KMS-11 (cell line): Measurements from ENCODE around the gene BMPER.

Source experiments
- H2AFZ ChIP-seq: fragments of 200-600 bp; sonication (generic); 2 replicates; pipeline ENCODE4 v1.6.1; 2016; ENCODE audit warnings: antibody characterized with exemption, mixed run types, low read depth
- H3K27ac ChIP-seq: fragments of 200-600 bp; sonication (generic); 2 replicates; pipeline ENCODE4 v1.6.1; 2016; ENCODE audit warnings: mild to moderate bottlenecking, mixed run types
- H3K27me3 ChIP-seq: fragments of 200-600 bp; sonication (generic); 2 replicates; pipeline ENCODE4 v1.6.1; 2017; ENCODE audit warnings: mild to moderate bottlenecking, low read depth, mixed run types, moderate library complexity; ENCODE audit not compliant: insufficient read depth
- H3K36me3 ChIP-seq: fragments of 200-600 bp; sonication (generic); 2 replicates; pipeline ENCODE4 v1.6.1; 2017; ENCODE audit warnings: mild to moderate bottlenecking, mixed run types; ENCODE audit not compliant: insufficient read depth
- H3K4me1 ChIP-seq: fragments of 200-600 bp; sonication (generic); 2 replicates; pipeline ENCODE4 v1.6.1; 2016; ENCODE audit warnings: mild to moderate bottlenecking, low read depth, mixed run types; ENCODE audit not compliant: poor library complexity, severe bottlenecking
- H3K4me2 ChIP-seq: fragments of 200-600 bp; sonication (generic); 2 replicates; pipeline ENCODE4 v1.7.0; 2016; ENCODE audit warnings: mild to moderate bottlenecking, mixed run types
- H3K4me3 ChIP-seq: fragments of 200-600 bp; sonication (generic); IDR thresholded peaks from 2 replicates; pipeline ENCODE4 v1.6.1; 2017; ENCODE audit warnings: low read depth, low read length, mixed read lengths; ENCODE audit not compliant: insufficient read depth
- H3K79me2 ChIP-seq: fragments of 200-600 bp; sonication (generic); 2 replicates; pipeline ENCODE4 v1.6.1; 2016; ENCODE audit warnings: low read depth, mixed run types; ENCODE audit not compliant: insufficient read depth
- H3K9ac ChIP-seq: fragments of 200-600 bp; sonication (generic); 2 replicates; pipeline ENCODE4 v1.6.1; 2016; ENCODE audit warnings: mild to moderate bottlenecking, mixed run types
- H4K20me1 ChIP-seq: fragments of 200-600 bp; sonication (generic); 2 replicates; pipeline ENCODE4 v1.6.1; 2016; ENCODE audit warnings: mild to moderate bottlenecking, mixed run types; ENCODE audit not compliant: insufficient read depth
- TF ChIP-seq, protein P1 (sequence below): fragments of 200-600 bp; sonication (generic); conservative IDR thresholded peaks from 2 replicates; pipeline ENCODE4 v1.6.1; 2017; ENCODE audit warnings: low read depth, mild to moderate bottlenecking, antibody characterized with exemption, low read length, moderate library complexity, mixed read lengths

BMPER gene

DNA sequence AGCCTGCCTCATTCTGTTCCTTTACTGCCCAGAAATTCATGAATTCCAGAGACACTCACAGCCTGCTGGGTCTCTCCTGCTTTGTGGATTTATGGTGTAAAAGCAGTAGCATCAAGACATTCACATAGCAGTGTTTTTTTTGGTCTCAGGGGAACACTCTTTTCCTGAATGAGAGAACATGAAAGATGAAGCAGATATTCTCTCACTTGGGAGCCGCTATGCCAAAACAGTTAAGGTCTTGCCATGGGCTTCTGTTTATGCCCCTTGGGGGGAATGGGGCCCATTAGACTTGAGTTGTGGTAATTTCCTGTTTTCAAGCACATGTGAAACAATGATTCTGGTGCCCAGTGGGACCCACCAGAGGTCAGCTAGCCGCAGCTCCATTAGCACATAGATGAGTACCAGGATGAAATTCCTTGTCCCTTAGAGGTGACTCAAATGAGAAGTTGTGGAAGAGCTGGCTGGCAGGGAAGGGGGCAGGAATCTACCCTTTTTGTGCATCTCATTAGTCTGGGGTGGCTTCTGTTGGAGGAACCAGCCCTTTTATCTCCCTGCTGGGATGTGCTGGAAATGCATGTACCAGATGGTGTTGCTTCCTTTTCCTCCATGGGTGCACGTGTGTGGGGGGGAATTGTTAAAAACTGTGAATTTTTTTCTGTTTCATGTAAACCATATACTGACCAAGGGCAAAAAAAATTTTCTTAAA is 13.3 kb downstream of the BMPER start:
- Histone ChIP-seq H3K9ac (no peak overlapping the region), H3K4me2 (no peak overlapping the region), H4K20me1 (no peaks in the 10 kb centered on the region), H3K4me3 (no peak overlapping the region), H3K27ac (no peak overlapping the region), H3K36me3 (no peaks in the 10 kb centered on the region), H3K4me1 (no peaks in the 10 kb centered on the region), H3K79me2 (no peaks in the 10 kb centered on the region), H3K27me3 (no peaks in the 10 kb centered on the region), H2AFZ (no peak overlapping the region)
- TF ChIP-seq, protein P1, sequence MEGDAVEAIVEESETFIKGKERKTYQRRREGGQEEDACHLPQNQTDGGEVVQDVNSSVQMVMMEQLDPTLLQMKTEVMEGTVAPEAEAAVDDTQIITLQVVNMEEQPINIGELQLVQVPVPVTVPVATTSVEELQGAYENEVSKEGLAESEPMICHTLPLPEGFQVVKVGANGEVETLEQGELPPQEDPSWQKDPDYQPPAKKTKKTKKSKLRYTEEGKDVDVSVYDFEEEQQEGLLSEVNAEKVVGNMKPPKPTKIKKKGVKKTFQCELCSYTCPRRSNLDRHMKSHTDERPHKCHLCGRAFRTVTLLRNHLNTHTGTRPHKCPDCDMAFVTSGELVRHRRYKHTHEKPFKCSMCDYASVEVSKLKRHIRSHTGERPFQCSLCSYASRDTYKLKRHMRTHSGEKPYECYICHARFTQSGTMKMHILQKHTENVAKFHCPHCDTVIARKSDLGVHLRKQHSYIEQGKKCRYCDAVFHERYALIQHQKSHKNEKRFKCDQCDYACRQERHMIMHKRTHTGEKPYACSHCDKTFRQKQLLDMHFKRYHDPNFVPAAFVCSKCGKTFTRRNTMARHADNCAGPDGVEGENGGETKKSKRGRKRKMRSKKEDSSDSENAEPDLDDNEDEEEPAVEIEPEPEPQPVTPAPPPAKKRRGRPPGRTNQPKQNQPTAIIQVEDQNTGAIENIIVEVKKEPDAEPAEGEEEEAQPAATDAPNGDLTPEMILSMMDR: no peak

DNA sequence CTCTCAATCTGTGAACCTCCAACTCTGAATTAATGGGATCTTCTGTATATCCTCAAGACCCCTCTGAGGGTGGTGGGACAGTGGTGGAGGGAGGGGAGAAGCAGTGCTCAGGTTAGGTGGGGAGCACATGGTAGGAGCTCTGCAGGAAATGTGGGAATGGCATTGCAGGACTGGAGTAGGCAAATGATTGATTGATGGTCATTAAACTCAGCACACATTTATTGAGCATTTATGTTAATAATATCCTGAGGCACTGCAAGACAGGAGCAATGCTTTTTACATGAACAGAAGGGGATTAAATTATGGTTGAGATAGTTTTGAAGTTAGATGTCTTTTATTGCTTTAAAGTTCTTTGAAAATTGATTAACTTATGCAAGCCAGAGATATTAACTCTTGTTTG is 14.1 kb downstream of the BMPER start:
- Histone ChIP-seq H3K4me2 (no peak overlapping the region), H4K20me1 (no peaks in the 10 kb centered on the region), H3K4me1 (no peaks in the 10 kb centered on the region), H3K79me2 (no peaks in the 10 kb centered on the region), H3K9ac (no peak overlapping the region), H2AFZ (no peak overlapping the region), H3K4me3 (no peak overlapping the region), H3K27me3 (no peaks in the 10 kb centered on the region), H3K36me3 (no peaks in the 10 kb centered on the region), H3K27ac (no peak overlapping the region)
- TF ChIP-seq, protein P1: no peak

DNA sequence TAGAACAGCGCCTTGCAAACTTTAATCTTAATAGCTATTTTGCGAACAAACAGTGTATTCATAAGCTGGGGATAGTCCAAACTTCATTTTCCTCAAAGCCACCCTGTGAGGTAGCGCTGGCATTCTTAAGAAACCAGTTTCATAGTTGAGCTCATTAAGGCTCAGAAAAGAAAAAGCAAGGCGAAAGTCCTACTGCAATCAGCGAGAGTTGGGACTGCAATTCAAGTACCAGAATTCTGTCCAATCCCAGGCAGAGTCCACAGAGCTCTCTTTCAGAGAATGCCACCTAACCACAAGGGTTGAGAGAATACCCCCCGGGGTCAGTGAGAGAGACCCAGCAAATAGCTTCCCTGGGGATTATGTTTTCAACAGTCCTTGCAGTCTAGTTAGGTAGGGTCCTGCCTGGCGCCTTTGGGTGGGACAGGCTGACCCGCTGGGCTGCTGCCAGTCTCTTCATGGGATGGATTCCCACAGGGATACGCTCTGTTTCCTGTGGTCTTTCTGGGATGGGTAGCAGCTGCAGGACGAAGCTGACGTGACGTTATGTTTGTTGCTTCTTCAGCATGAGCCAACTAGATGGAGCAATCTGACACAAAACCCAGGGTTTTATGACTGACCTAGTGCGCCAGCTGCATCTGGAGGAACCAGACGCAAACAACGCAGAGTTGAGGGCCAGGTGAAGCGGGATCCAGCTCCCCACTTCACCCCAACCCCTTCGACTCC is 16.0 kb downstream of the BMPER start:
- H3K4me1 ChIP-seq: no peaks in the 10 kb centered on the region

DNA sequence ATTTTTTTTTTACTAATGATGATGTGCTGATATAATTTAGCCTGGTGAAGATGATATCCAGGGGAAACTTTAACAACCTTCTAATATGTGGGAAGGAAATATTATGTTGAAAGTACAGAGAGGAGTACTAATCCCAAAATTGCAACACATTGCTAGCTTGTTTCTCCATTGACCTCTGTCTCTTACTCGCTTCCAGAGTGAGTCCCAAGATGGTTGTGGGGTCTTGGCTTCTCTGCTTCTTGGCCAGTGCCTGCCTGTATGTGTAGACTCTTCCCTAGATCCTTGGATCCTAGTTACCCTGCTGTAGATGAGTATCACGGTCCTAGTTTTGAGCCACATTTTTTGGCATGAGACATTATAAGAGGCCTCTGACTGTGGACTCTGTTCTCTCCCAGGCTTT is 17.5 kb downstream of the BMPER start:
- H3K27ac ChIP-seq: no peak overlapping the region
- H2AFZ ChIP-seq: no peak overlapping the region
- no peaks in the 10 kb centered on the region for H3K79me2 ChIP-seq
- H3K9ac ChIP-seq: no peak overlapping the region
- no peaks in the 10 kb centered on the region for H4K20me1 ChIP-seq
- H3K4me1 ChIP-seq: no peaks in the 10 kb centered on the region
- H3K4me2 ChIP-seq: no peak overlapping the region
- TF ChIP-seq, protein P1: no peak
- no peaks in the 10 kb centered on the region for H3K36me3 ChIP-seq
- no peaks in the 10 kb centered on the region for H3K27me3 ChIP-seq
- H3K4me3 ChIP-seq: no peak overlapping the region

More for the DNA sequence above, 16.0 kb downstream of the BMPER start:
- Histone ChIP-seq H3K4me2 (no peak overlapping the region), H2AFZ (no peak overlapping the region), H3K27me3 (no peaks in the 10 kb centered on the region), H3K79me2 (no peaks in the 10 kb centered on the region), H3K9ac (no peak overlapping the region), H3K27ac (no peak overlapping the region), H3K36me3 (no peaks in the 10 kb centered on the region), H3K4me3 (no peak overlapping the region), H4K20me1 (no peaks in the 10 kb centered on the region)
- TF ChIP-seq, protein P1: no peak
